Ascending aorta (tissue), 2 donors: ENCODE measurements around the gene TLN1. TPM values are rescaled to one million over a fixed set of nuclear protein-coding genes. Genes with fewer than 3 reads are reported as not detected.

ENCODE experiments used
- DNase-seq, 2 donors: peaks; one replicate each; pipeline ENCODE4 v3.0.0-alpha.2; 2019; ENCODE audit warnings: low spot score in 2 of 2
- H3K27ac ChIP-seq, 2 donors: fragments of 200-600 bp; sonication (generic); one replicate each; pipeline ENCODE4 v1.5.1; 2016 to 2017; ENCODE audit warnings: mild to moderate bottlenecking in 1 of 2
- H3K27me3 ChIP-seq: fragments of 200-600 bp; sonication (generic); one replicate; pipeline ENCODE4 v1.5.1; 2017
- H3K36me3 ChIP-seq, 2 donors: fragments of 200-600 bp; sonication (generic); one replicate each; pipeline ENCODE4 v1.5.1; 2016
- H3K4me1 ChIP-seq, 2 donors: fragments of 200-600 bp; sonication (generic); one replicate each; pipeline ENCODE4 v1.5.1; 2016 to 2017; ENCODE audit warnings: mild to moderate bottlenecking in 1 of 2
- H3K4me3 ChIP-seq, 2 donors: fragments of 200-600 bp; sonication (generic); one replicate each; pipeline ENCODE4 v1.5.1; 2016 to 2017; ENCODE audit warnings: mild to moderate bottlenecking in 1 of 2
- H3K9me3 ChIP-seq, 2 donors: fragments of 200-600 bp; sonication (generic); one replicate each; pipeline ENCODE4 v1.5.1; 2016
- intact Hi-C: fragments of 100-400 bp; cut with DNase I; formaldehyde crosslinking; loops from one replicate; pipeline ENCODE4 v1.15.1; 2023
- total RNA-seq: library from RNA; depleted of rRNA; stranded (reverse); fragments of >200 nt; gene quantifications from one replicate; pipeline ENCODE4 v1.1.0, GENCODE V29; 2016
- TF ChIP-seq, protein P1 (sequence below), 3 experiments: fragments of 200-600 bp in 2 of 3; fragments of 450-650 bp in 1 of 3; sonication (generic) in 2 of 3; IDR thresholded peaks; one replicate each; pipeline ENCODE4 v1.5.1; 2016 to 2019; ENCODE audit warnings: antibody characterized with exemption in 3 of 3, mild to moderate bottlenecking in 1 of 3, moderate library complexity in 1 of 3

The TLN1 gene
- total RNA-seq, 1 donor from 2014 or later, result 735 TPM

DNA sequence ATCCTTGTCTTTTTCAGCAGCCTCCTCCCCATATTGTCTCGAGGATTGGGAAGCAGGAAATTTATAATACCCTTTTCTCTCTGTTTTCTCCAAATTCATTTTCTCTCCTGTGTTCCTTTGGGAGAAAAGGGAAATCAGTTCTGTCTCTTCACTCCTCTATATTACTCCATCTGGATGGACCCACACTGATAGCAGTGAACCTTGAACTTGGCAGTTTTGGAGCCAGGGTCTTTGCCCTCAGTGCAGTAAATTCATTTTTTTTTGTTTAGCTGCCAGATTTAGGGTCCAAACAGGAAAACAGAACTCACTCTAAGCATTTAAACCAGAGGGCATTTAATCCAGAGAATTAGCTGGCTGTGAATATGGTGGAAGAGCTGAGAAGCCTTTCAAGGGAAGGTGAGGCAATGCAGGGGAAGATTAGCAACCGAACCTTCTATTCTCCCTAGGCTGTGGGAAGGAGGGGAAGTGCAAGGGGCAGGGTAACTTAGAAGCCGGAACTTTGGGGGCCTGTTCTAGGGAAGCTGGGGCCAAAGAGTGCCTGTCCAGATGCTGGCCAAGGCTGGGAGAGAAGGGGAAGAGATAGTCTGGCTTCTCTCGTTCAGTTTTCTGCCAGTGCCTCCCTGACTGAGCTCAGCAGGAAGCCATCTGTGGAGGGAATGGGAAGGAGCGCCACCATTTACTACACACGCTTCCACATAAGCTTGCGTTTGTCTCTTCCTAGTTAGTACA lies 43.1 kb upstream of the TLN1 start:
- intact Hi-C loops, result no loop called here
- Histone ChIP-seq H3K4me3 (no peak overlapping the region), H3K27me3 (no peaks in the 10 kb centered on the region), H3K4me1 (peaks cover 6 to 13% of the 10 kb centered on the region in 2 donors), H3K36me3 (no peaks in the 10 kb centered on the region), H3K9me3 (no peaks in the 10 kb centered on the region), H3K27ac (no peak overlapping the region)
- no peak for DNase-seq
- TF ChIP-seq, protein P1, sequence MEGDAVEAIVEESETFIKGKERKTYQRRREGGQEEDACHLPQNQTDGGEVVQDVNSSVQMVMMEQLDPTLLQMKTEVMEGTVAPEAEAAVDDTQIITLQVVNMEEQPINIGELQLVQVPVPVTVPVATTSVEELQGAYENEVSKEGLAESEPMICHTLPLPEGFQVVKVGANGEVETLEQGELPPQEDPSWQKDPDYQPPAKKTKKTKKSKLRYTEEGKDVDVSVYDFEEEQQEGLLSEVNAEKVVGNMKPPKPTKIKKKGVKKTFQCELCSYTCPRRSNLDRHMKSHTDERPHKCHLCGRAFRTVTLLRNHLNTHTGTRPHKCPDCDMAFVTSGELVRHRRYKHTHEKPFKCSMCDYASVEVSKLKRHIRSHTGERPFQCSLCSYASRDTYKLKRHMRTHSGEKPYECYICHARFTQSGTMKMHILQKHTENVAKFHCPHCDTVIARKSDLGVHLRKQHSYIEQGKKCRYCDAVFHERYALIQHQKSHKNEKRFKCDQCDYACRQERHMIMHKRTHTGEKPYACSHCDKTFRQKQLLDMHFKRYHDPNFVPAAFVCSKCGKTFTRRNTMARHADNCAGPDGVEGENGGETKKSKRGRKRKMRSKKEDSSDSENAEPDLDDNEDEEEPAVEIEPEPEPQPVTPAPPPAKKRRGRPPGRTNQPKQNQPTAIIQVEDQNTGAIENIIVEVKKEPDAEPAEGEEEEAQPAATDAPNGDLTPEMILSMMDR (IDR thresholded peaks at IDR 0.05), result no peak

GRCh38 chr9:35771943-35772342 lies 39.9 kb upstream of the TLN1 start:
- Histone ChIP-seq H3K4me1 (peaks cover 6 to 13% of the 10 kb centered on the region in 2 donors), H3K9me3 (no peaks in the 10 kb centered on the region), H3K27ac (no peak overlapping the region), H3K27me3 (no peaks in the 10 kb centered on the region), H3K4me3 (no peak overlapping the region), H3K36me3 (no peaks in the 10 kb centered on the region)
- intact Hi-C loops, result no loop called here
- no peak for DNase-seq
- TF ChIP-seq, protein P1 (IDR thresholded peaks at IDR 0.05), result no peak

DNA sequence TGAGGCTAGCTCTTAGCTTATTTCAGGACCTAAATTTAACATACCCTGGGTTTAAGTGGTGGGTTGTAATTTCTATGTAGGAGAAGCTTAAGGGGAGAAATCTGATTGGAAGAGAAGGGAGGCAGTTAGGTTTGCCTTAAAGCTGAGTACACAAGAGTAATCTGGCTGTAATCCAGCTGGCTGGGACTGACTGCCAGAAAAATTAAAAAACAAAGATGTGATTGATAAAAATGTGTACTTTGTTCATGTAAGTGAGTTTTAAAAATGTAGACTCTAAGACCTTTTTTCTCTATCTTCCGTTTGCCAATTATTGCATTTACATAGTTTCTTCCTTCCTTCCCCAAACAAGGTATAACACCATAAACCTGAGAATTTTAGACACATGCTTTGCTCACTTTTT lies 39.5 kb upstream of the TLN1 start:
- Histone ChIP-seq H3K9me3 (no peaks in the 10 kb centered on the region), H3K27ac (peak overlapping the region; percentile 39 to 56)
- intact Hi-C loops, result no loop called here

GRCh38 chr9:35771075-35771433 lies 39.1 kb upstream of the TLN1 start:
- H3K36me3 ChIP-seq, result no peaks in the 10 kb centered on the region
- peak overlapping the region; percentile 39 to 56 for H3K27ac ChIP-seq
- no peaks in the 10 kb centered on the region for H3K27me3 ChIP-seq
- intact Hi-C loops, result no loop called here
- peaks cover 6 to 13% of the 10 kb centered on the region in 2 donors for H3K4me1 ChIP-seq
- H3K9me3 ChIP-seq, result no peaks in the 10 kb centered on the region
- peak overlapping the region in 1 of 2 donors; percentile 17 for H3K4me3 ChIP-seq
- TF ChIP-seq, protein P1 (IDR thresholded peaks at IDR 0.05), result no peak
- DNase-seq, result no peak

More for the DNA sequence above, 39.5 kb upstream of the TLN1 start:
- Histone ChIP-seq H3K27me3 (no peaks in the 10 kb centered on the region), H3K36me3 (no peaks in the 10 kb centered on the region), H3K4me1 (peaks cover 6 to 13% of the 10 kb centered on the region in 2 donors), H3K4me3 (no peak overlapping the region)
- no peak for DNase-seq
- TF ChIP-seq, protein P1 (IDR thresholded peaks at IDR 0.05), result no peak

GRCh38 chr9:35769763-35770162 lies 37.8 kb upstream of the TLN1 start:
- TF ChIP-seq, protein P1 (IDR thresholded peaks at IDR 0.05), result no peak
- no peak overlapping the region for H3K4me3 ChIP-seq
- DNase-seq, result no peak
- H3K27me3 ChIP-seq, result no peaks in the 10 kb centered on the region
- intact Hi-C loops, result no loop called here
- H3K27ac ChIP-seq, result no peak overlapping the region
- H3K36me3 ChIP-seq, result no peaks in the 10 kb centered on the region
- H3K9me3 ChIP-seq, result no peaks in the 10 kb centered on the region
- peaks cover 6 to 13% of the 10 kb centered on the region in 2 donors for H3K4me1 ChIP-seq
